Mesenchymal stem cell (in vitro differentiated cells and primary cell): Measurements from ENCODE around the gene RPL10A. TPM values are rescaled to one million over a fixed set of nuclear protein-coding genes. Genes with fewer than 3 reads are reported as not detected.

ENCODE experiments used
- small RNA-seq: library from polyadenylated mRNA; stranded (forward); fragments of <200 nt; extraction: miRNeasy Mini kit (QIAGEN cat#:217004); gene quantifications from one replicate; pipeline ENCODE3, GENCODE V24; 2013; ENCODE audit warnings: low read depth

Gene RPL10A

Small RNA genes lying within 50 kb of the gene (small RNA-seq; reads per million reads assigned to genes)
- not detected for gene MIR7111
